ENCODE measurements around the gene BRAP. TPM values are rescaled to one million over a fixed set of nuclear protein-coding genes. Genes with fewer than 3 reads are reported as not detected.
"Not testable (repeated sequence)": the region's sequence is repeated elsewhere in the genome, so short reads cannot be mapped to it uniquely, and the experiment has no call there.

BRAP gene
- total RNA-seq, 1 donor from 2014 or later: 6.2 TPM

DNA sequence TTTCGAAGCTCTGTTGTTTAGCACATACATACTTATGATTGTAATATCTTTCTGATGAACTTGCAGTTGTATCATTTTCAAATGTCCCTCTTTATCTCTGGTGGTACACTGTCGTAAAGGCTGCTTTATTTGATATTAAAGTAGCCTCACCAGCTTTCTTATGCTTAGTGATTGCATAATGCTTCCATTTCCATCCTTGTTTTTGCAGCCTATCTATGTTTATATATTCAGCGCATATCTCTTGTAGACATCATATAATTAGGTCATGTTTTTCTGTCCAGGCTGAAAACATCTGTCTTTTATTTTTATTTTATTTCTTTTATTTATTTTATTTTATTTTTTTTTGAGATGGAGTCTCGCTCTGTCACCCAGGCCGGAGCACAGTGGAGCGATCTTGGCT is 34.7 kb upstream of the BRAP start:
- Histone ChIP-seq H3K36me3 (peaks cover 20 to 46% of the 10 kb centered on the region in 2 donors), H3K9me3 (no peaks in the 10 kb centered on the region), H3K4me1 (no peaks in the 10 kb centered on the region), H3K27ac (no peak overlapping the region), H3K27me3 (no peaks in the 10 kb centered on the region), H3K4me3 (no peak overlapping the region)
- intact Hi-C loops (cut with DNase I): no loop called here
- DNase-seq (ENCODE audit: low spot score in 2 of 2): no peak
- TF ChIP-seq, protein P1, sequence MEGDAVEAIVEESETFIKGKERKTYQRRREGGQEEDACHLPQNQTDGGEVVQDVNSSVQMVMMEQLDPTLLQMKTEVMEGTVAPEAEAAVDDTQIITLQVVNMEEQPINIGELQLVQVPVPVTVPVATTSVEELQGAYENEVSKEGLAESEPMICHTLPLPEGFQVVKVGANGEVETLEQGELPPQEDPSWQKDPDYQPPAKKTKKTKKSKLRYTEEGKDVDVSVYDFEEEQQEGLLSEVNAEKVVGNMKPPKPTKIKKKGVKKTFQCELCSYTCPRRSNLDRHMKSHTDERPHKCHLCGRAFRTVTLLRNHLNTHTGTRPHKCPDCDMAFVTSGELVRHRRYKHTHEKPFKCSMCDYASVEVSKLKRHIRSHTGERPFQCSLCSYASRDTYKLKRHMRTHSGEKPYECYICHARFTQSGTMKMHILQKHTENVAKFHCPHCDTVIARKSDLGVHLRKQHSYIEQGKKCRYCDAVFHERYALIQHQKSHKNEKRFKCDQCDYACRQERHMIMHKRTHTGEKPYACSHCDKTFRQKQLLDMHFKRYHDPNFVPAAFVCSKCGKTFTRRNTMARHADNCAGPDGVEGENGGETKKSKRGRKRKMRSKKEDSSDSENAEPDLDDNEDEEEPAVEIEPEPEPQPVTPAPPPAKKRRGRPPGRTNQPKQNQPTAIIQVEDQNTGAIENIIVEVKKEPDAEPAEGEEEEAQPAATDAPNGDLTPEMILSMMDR (IDR thresholded peaks at IDR 0.05): no peak

DNA sequence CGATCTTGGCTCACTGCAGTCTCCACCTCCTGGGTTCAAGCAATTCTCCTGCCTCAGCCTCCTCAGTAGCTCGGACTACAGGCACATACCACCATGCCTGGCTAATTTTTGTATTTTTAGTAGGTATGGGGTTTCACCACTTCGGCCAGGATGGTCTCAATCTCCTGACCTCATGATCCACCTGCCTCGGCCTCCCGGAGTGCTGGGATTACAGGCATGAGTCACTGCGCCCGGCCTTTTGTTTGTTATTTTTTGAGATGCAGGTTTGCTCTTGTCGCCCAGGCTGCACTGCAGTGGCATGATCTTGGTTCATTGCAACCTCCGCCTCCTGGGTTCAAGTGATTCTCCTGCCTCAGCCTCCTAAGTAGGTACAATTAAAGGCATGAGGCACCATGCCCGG is 33.6 kb upstream of the BRAP start:
- intact Hi-C loops (cut with DNase I); H3K27ac ChIP-seq; H3K4me3 ChIP-seq; DNase-seq (ENCODE audit: low spot score in 2 of 2); H3K4me1 ChIP-seq; H3K9me3 ChIP-seq; H3K27me3 ChIP-seq: not testable (repeated sequence)
- peaks cover 18 to 58% of the 10 kb centered on the region in 2 donors for H3K36me3 ChIP-seq

DNA sequence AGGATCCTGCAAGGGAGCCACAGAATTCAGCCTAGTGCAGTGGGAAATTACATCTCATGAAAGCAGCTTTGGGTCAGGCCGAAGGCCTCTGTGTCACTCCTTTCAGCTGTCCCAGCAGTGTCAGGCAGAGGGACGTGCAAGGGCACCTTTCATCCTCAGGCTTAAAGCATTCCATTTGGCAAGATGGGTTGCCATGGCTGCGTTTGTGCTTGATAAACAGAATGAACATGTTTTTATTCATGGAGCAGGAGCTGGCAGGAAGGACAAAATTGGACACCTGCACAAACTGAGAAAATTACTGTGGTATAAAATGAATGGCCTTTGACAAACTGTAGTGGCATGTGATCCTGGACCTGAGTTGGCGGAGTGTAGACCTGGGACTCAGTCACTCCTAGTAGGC is 29.5 kb upstream of the BRAP start:
- Histone ChIP-seq H3K9me3 (no peaks in the 10 kb centered on the region), H3K27ac (no peak overlapping the region), H3K4me1 (no peaks in the 10 kb centered on the region), H3K27me3 (no peaks in the 10 kb centered on the region), H3K36me3 (peaks cover 22 to 77% of the 10 kb centered on the region in 2 donors), H3K4me3 (no peak overlapping the region)
- TF ChIP-seq, protein P1 (IDR thresholded peaks at IDR 0.05): no peak
- intact Hi-C loops (cut with DNase I): no loop called here
- no peak for DNase-seq (ENCODE audit: low spot score in 2 of 2)

DNA sequence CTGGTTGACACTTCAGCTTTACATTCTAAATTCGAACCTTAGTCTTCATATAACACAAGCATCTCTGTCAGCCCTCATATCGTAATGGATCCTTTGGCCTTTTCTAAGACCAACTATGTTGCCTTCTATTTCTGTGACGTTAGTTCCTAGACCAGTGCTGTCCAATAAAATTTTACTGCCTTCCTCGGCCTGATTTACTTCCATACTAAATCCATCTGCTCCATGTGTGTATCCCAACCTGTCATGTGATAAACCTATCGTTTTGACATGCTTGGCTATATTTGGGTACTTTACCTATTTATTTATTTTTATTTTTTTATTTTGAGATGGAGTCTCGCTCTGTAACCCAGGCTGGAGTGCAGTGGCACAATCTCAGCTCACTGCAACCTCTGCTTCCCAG is 20.4 kb upstream of the BRAP start:
- TF ChIP-seq, protein P1 (IDR thresholded peaks at IDR 0.05): no peak
- no peaks in the 10 kb centered on the region for H3K9me3 ChIP-seq
- H3K4me1 ChIP-seq: no peaks in the 10 kb centered on the region
- no peak for DNase-seq (ENCODE audit: low spot score in 2 of 2)
- peaks cover 20 to 63% of the 10 kb centered on the region in 2 donors for H3K36me3 ChIP-seq
- intact Hi-C loops (cut with DNase I): no loop called here
- no peaks in the 10 kb centered on the region for H3K27me3 ChIP-seq
- H3K27ac ChIP-seq: no peak overlapping the region
- no peak overlapping the region for H3K4me3 ChIP-seq

DNA sequence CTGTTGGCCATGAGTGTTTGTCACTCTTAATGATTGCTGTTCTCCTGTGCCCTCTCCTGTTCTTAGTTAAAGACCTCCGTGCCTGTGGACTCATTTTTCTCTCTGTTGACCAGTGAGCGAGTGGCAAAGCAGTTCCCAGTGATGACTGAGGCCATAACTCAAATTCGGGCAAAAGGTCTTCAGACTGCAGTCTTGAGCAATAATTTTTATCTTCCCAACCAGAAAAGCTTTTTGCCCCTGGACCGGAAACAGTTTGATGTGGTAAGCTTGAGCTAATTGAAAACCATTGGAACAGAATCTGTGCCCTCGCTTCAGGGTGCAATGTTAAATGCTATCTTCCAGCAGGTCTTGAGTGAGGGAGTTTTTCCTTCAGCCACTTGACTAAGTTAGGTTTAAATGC is 19.9 kb upstream of the BRAP start:
- no peak for DNase-seq (ENCODE audit: low spot score in 2 of 2)
- intact Hi-C loops (cut with DNase I): no loop called here
- no peak overlapping the region for H3K4me3 ChIP-seq
- no peaks in the 10 kb centered on the region for H3K27me3 ChIP-seq
- no peaks in the 10 kb centered on the region for H3K4me1 ChIP-seq
- H3K36me3 ChIP-seq: peaks cover 18 to 62% of the 10 kb centered on the region in 2 donors
- TF ChIP-seq, protein P1 (IDR thresholded peaks at IDR 0.05): no peak
- H3K27ac ChIP-seq: no peak overlapping the region
- H3K9me3 ChIP-seq: no peaks in the 10 kb centered on the region

DNA sequence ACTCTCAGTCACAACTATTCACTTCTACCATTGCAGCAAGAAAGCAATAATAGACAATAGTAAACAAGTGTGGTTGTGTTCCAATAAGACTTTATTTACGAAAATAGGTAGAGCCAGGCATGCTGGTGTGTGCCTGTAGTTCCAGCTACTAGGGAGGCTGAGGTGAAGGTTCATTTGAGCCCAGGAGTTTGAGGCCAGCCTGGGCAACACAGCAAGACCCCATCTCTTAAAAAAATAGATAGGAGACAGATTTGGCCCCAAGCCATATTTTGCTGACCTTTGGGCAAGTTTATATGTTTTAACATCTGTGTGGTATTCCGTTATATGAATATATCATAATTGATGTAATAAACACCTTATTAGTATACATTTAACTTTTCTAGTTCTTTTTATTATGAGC is 14.2 kb upstream of the BRAP start:
- H3K27ac ChIP-seq: no peak overlapping the region
- H3K27me3 ChIP-seq: no peaks in the 10 kb centered on the region
- peaks cover 24 to 54% of the 10 kb centered on the region in 2 donors for H3K36me3 ChIP-seq
- intact Hi-C loops (cut with DNase I): no loop called here
- no peak for DNase-seq (ENCODE audit: low spot score in 2 of 2)
- H3K4me3 ChIP-seq: no peak overlapping the region
- TF ChIP-seq, protein P1 (IDR thresholded peaks at IDR 0.05): no peak
- no peaks in the 10 kb centered on the region for H3K9me3 ChIP-seq
- H3K4me1 ChIP-seq: no peaks in the 10 kb centered on the region
